C4-2B (cell line): Measurements from ENCODE around the gene SKIC2.

Experiments
- CTCF ChIP-seq: fragments of 450-650 bp; conservative IDR thresholded peaks from 2 replicates; pipeline ENCODE4 v1.5.1; 2017; ENCODE audit warnings: mild to moderate bottlenecking
- ZFX ChIP-seq: fragments of 450-650 bp; IDR thresholded peaks from 2 replicates; pipeline ENCODE4 v1.6.1; 2017

GRCh38 chr6:31945154-31945506, 13.8 kb upstream of the SKIC2 start:
- TF ChIP-seq CTCF: no peak
- TF ChIP-seq ZFX: no peak
